Measurements from ENCODE around the gene PRAMEF2. TPM values are rescaled to one million over a fixed set of nuclear protein-coding genes. Genes with fewer than 3 reads are reported as not detected.
"Not testable (repeated sequence)": the region's sequence is repeated elsewhere in the genome, so short reads cannot be mapped to it uniquely, and the experiment has no call there.

The PRAMEF2 gene
- not detected in 2 replicates for total RNA-seq (2014; rRNA removed; shearing (Covaris generic))

DNA sequence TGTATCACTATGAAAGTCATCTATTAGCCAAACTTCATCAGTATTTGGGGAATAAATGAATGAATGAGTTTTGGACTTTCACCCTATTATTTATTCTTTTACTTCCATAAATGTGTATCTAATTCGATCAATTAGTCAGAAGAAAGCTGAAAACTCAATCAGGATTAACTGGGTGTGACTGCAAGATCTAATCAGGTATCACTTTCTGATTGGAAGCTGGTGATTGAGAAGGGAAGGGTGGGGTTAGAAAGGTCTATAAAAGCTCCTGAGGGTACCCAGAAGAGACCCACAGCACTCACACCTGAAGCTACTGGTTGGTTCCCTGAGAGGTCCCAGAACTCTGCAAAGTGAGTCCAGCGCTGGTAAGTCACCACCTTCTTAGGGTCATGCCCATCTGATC, at the start of gene PRAMEF2:
PRAMEF2 (plus strand) TSS at position 301 of the 400 bp plus-strand sequence. CDS start 1,924 bp downstream, outside the sequence.
- DNase-seq (ENCODE audit: low spot score); in situ Hi-C loops (cut with HindIII; ENCODE audit: low sequenced_read_pairs): not testable (repeated sequence)

GRCh38 chr1:12809933-12810332, 47.0 kb upstream of the PRAMEF2 start:
- no peak for DNase-seq (ENCODE audit: low spot score)
- in situ Hi-C loops (cut with HindIII; ENCODE audit: low sequenced_read_pairs) = no loop called here

- in situ Hi-C loops (cut with HindIII; ENCODE audit: low sequenced_read_pairs) = no loop called here
Observed at GRCh38 chr1:12810691-12811408, 46.0 kb upstream of the PRAMEF2 start.

DNA sequence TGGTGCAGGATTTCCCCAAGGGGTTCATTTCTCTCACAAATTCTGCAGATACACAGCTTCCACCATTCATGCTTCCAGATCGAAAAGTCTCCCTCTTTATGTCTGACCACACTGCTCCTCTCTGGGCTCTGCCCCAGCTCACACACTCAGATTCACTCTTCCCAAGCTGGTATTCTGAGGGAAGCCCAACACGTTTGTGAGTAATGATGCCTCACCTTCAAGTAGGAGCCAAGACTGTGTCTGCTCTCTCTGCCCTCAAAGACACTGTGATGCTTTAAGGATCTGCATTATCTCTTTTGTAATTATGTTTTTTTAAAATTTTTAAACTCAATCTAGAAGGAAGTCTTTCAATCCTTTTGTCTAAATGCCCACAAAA, 45.5 kb upstream of the PRAMEF2 start:
- in situ Hi-C loops (cut with HindIII; ENCODE audit: low sequenced_read_pairs) = no loop called here
- DNase-seq (ENCODE audit: low spot score) = no peak

More at GRCh38 chr1:12810691-12811408, 46.0 kb upstream of the PRAMEF2 start:
- no peak for DNase-seq (ENCODE audit: low spot score)

GRCh38 chr1:12819061-12819460, 37.8 kb upstream of the PRAMEF2 start:
- in situ Hi-C loops (cut with HindIII; ENCODE audit: low sequenced_read_pairs); DNase-seq (ENCODE audit: low spot score): not testable (repeated sequence)

DNA sequence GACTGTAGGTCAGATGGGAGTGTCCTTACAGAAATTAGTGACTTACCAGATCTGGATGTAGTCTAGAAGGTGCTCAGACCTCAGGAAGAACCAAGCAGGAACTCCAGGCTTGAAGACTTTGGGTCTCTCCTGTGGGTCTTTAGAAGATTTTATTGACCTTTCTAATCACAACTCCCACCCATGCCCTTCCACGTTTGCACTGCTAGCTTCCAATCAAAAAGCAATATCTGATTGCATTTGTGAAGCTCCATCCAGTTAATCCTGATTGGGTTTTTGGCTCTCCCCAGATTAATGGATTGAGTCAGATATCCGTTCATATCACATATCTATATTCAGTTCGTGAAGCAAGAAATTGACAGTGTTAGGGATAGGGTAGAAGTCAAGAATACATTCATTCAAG, 25.6 kb upstream of the PRAMEF2 start, which contains the start of gene PRAMEF11:
PRAMEF11 (minus strand) TSS at position 101 of the 400 bp plus-strand sequence. CDS start 2,621 bp downstream, outside the sequence.
- DNase-seq (ENCODE audit: low spot score); in situ Hi-C loops (cut with HindIII; ENCODE audit: low sequenced_read_pairs): not testable (repeated sequence)

- in situ Hi-C loops (cut with HindIII; ENCODE audit: low sequenced_read_pairs) = not testable (repeated sequence)
Observed at GRCh38 chr1:12833251-12833650, 23.6 kb upstream of the PRAMEF2 start.

GRCh38 chr1:12848620-12849019, 8.3 kb upstream of the PRAMEF2 start, which contains the start of gene HNRNPCL1:
Gene HNRNPCL1 (minus strand): TSS chr1:12848720. CDS start chr1:12848289, 431 bp downstream.
- in situ Hi-C loops (cut with HindIII; ENCODE audit: low sequenced_read_pairs); DNase-seq (ENCODE audit: low spot score): not testable (repeated sequence)

More at GRCh38 chr1:12833251-12833650, 23.6 kb upstream of the PRAMEF2 start:
- DNase-seq (ENCODE audit: low spot score) = not testable (repeated sequence)

GRCh38 chr1:12851779-12852178, 5.1 kb upstream of the PRAMEF2 start:
- in situ Hi-C loops (cut with HindIII; ENCODE audit: low sequenced_read_pairs) = no loop called here
- no peak for DNase-seq (ENCODE audit: low spot score)

DNA sequence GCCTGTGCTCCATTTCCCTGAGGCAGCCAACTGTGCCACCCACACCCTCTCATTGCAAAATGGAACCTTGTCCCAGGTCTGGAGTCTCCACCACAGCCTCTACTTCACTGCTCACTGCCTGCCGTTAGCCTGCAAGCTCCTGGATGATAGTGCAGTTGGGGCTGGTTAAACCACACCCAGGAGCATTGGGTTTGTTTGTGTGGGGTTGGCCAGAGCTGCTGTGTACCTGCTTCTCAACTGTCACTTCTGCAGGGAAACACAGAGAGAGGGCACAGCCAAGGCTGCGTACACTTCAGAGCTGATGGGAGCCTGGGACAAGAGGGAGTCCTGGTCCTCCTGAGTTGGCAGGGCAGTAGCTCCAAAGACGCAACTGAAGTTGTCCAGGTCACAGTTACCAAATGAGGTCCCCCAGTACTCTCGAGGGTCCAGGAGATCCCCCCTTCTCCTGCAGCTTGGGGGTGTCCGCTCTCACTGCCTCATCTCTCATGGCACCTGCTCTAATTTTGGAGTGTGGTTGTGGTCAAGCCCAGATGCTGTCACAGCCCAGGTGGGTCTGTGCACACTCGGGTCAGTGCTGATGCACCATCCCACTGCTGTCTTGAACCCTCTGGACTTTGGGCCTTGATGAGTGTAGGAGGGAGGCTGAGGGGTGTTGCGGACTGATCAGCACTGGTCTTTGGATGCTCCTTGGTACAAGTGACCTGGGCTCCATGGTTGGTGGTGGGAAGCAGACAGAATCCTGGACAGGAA, 6.4 kb downstream of the PRAMEF2 start:
- DNase-seq (ENCODE audit: low spot score); in situ Hi-C loops (cut with HindIII; ENCODE audit: low sequenced_read_pairs): not testable (repeated sequence)

GRCh38 chr1:12878453-12878852, 21.6 kb downstream of the PRAMEF2 start:
- in situ Hi-C loops (cut with HindIII; ENCODE audit: low sequenced_read_pairs); DNase-seq (ENCODE audit: low spot score): not testable (repeated sequence)

DNA sequence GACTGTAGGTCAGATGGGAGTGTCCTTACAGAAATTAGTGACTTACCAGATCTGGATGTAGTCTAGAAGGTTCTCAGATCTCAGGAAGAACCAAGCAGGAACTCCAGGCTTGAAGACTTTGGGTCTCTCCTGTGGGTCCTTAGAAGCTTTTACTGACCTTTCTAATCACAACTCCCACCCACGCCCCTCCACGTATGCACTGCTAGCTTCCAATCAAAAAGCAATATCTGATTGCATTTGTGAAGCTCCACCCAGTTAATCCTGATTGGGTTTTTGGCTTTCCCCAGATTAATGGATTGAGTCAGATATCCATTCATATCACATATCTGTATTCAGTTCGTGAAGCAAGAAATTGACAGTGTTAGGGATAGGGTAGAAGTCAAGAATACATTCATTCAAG, 29.2 kb downstream of the PRAMEF2 start, which contains the start of gene PRAMEF4:
PRAMEF4 (minus strand) TSS at position 101 of the 400 bp plus-strand sequence. CDS start 2,807 bp downstream, outside the sequence.
- DNase-seq (ENCODE audit: low spot score); in situ Hi-C loops (cut with HindIII; ENCODE audit: low sequenced_read_pairs): not testable (repeated sequence)

DNA sequence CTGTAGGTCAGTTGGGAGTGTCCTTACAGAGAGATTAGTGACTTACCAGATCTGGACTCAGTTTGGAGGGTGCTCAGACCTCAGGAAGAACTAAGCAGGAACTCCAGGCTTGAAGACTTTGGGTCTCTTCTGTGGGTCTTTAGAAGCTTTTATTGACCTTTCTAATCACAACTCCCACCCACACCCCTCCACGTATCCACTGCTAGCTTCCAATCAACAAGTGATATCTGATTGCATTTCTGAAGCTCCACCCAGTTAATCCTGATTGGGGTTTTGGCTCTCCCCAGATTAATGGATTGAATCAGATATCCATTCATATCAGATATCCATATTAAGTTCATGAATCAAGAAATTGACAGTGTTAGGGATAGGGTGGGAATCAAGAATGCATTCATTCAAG, 41.3 kb downstream of the PRAMEF2 start, which contains the start of gene PRAMEF10:
PRAMEF10 (minus strand) TSS at position 101 of the 400 bp plus-strand sequence. CDS start 2,423 bp downstream, outside the sequence.
- DNase-seq (ENCODE audit: low spot score); in situ Hi-C loops (cut with HindIII; ENCODE audit: low sequenced_read_pairs): not testable (repeated sequence)

GRCh38 chr1:12899186-12899585, 42.3 kb downstream of the PRAMEF2 start:
- in situ Hi-C loops (cut with HindIII; ENCODE audit: low sequenced_read_pairs); DNase-seq (ENCODE audit: low spot score): not testable (repeated sequence)

DNA sequence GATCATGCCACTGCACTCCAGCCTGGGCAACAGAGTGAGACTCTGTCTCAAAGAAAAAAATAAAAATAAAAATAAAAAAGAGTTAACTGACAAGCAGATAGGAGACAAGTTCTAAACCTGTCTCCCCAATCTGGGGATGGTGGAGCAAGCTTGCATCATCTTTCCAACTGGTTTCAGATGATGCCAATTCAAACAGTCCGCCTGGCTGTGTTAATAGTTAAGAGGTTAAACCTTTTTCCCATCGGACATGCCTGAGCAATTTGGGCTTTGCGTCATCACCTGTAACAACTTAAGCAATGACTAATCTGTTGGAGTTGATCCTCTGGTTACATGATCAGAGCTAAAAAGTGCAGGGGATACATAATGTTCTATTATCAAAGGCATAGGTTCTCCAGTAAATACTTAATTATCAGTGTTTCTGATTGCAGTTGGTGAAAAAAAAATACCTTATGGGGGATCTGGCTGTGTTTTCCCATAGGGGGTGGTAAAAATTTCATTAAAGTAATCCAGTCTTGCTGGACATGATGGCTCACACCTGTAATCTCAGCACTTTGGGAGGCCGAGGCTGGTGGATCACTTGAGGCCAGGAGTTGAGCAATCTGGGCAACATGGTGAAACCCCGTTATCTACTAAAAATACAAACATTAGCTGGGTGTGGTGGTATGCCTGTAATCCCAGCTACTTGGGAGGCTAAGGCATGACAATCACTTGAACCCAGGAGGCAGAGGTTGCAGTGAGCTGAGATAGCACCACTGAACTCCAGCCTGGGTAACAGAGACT, 47.1 kb downstream of the PRAMEF2 start:
- DNase-seq (ENCODE audit: low spot score); in situ Hi-C loops (cut with HindIII; ENCODE audit: low sequenced_read_pairs): not testable (repeated sequence)
